Measurements from ENCODE around the gene PDK4. TPM values are rescaled to one million over a fixed set of nuclear protein-coding genes. Genes with fewer than 3 reads are reported as not detected.

PDK4 gene
- total RNA-seq, 1 experiment from 2014 or later, result not detected

- no TSS peak for BruUV-seq (replicated peaks)
- Histone ChIP-seq H3K4me1 (ENCODE audit: insufficient read depth, low read length, poor library complexity, severe bottlenecking) (no peaks in the 10 kb centered on the region), H3K27me3 (replicated peaks; ENCODE audit: insufficient read depth, low read depth, low read length, poor library complexity) (no peaks in the 10 kb centered on the region), H3K4me3 (ENCODE audit: low read depth, low read length, poor library complexity, severe bottlenecking) (no peak overlapping the region), H3K36me3 (ENCODE audit: insufficient read depth, low read length, poor library complexity, severe bottlenecking) (no peaks in the 10 kb centered on the region), H3K9me3 (ENCODE audit: low read depth, low read length, poor library complexity, severe bottlenecking) (no peaks in the 10 kb centered on the region), H3K27ac (ENCODE audit: low read depth, low read length, poor library complexity, severe bottlenecking) (no peak overlapping the region)
- ChIA-PET CTCF (no interaction called here), POLR2A (ENCODE audit: low non-redundant PET) (no interaction called here)
- intact Hi-C loops (cut with micrococcal nuclease; ENCODE audit: unreplicated experiment), result no loop called here
- TF ChIP-seq EZH2 (IDR thresholded peaks at IDR 0.05; ENCODE audit: borderline replicate concordance, low read depth, low read length, poor library complexity, severe bottlenecking), result no peak
- no peak for TF ChIP-seq CTCF (conservative IDR thresholded peaks at IDR 0.05; ENCODE audit: low read depth, low read length)
- no peak for DNase-seq (ENCODE audit: low spot score)
Observed at GRCh38 chr7:95581467-95581866, 14.8 kb downstream of the PDK4 start.

GRCh38 chr7:95579318-95579717 lies 17.0 kb downstream of the PDK4 start:
- TF ChIP-seq EZH2 (IDR thresholded peaks at IDR 0.05; ENCODE audit: borderline replicate concordance, low read depth, low read length, poor library complexity, severe bottlenecking) (no peak), CTCF (conservative IDR thresholded peaks at IDR 0.05; ENCODE audit: low read depth, low read length) (no peak)
- H3K27me3 ChIP-seq (replicated peaks; ENCODE audit: insufficient read depth, low read depth, low read length, poor library complexity), result no peaks in the 10 kb centered on the region
- no peaks in the 10 kb centered on the region for H3K36me3 ChIP-seq (ENCODE audit: insufficient read depth, low read length, poor library complexity, severe bottlenecking)
- H3K27ac ChIP-seq (ENCODE audit: low read depth, low read length, poor library complexity, severe bottlenecking), result no peak overlapping the region
- no peak overlapping the region for H3K4me3 ChIP-seq (ENCODE audit: low read depth, low read length, poor library complexity, severe bottlenecking)
- no peak for DNase-seq (ENCODE audit: low spot score)
- CTCF ChIA-PET, result no interaction called here
- POLR2A ChIA-PET (ENCODE audit: low non-redundant PET), result no interaction called here
- no TSS peak for BruUV-seq (replicated peaks)
- H3K4me1 ChIP-seq (ENCODE audit: insufficient read depth, low read length, poor library complexity, severe bottlenecking), result no peaks in the 10 kb centered on the region
- intact Hi-C loops (cut with micrococcal nuclease; ENCODE audit: unreplicated experiment), result no loop called here
- no peaks in the 10 kb centered on the region for H3K9me3 ChIP-seq (ENCODE audit: low read depth, low read length, poor library complexity, severe bottlenecking)

GRCh38 chr7:95578299-95578855 lies 17.9 kb downstream of the PDK4 start:
- ChIA-PET CTCF (no interaction called here), POLR2A (ENCODE audit: low non-redundant PET) (no interaction called here)
- H3K27me3 ChIP-seq (replicated peaks; ENCODE audit: insufficient read depth, low read depth, low read length, poor library complexity), result no peaks in the 10 kb centered on the region
- intact Hi-C loops (cut with micrococcal nuclease; ENCODE audit: unreplicated experiment), result no loop called here
- no peaks in the 10 kb centered on the region for H3K36me3 ChIP-seq (ENCODE audit: insufficient read depth, low read length, poor library complexity, severe bottlenecking)
- no peak overlapping the region for H3K4me3 ChIP-seq (ENCODE audit: low read depth, low read length, poor library complexity, severe bottlenecking)
- DNase-seq (ENCODE audit: low spot score), result no peak
- no peak for TF ChIP-seq CTCF (conservative IDR thresholded peaks at IDR 0.05; ENCODE audit: low read depth, low read length)
- no peak for TF ChIP-seq EZH2 (IDR thresholded peaks at IDR 0.05; ENCODE audit: borderline replicate concordance, low read depth, low read length, poor library complexity, severe bottlenecking)
- no peaks in the 10 kb centered on the region for H3K4me1 ChIP-seq (ENCODE audit: insufficient read depth, low read length, poor library complexity, severe bottlenecking)
- no peak overlapping the region for H3K27ac ChIP-seq (ENCODE audit: low read depth, low read length, poor library complexity, severe bottlenecking)
- BruUV-seq (replicated peaks), result no TSS peak
- no peaks in the 10 kb centered on the region for H3K9me3 ChIP-seq (ENCODE audit: low read depth, low read length, poor library complexity, severe bottlenecking)

Data from A673 (cell line).